GM20000 (cell line): Measurements from ENCODE around the gene PI4KA.
"Not testable (repeated sequence)": the region's sequence is repeated elsewhere in the genome, so short reads cannot be mapped to it uniquely, and the experiment has no call there.

Experiments
- DNase-seq: peaks from one replicate; pipeline ENCODE4 v3.0.0; 2012; ENCODE audit warnings: low spot score
- CTCF ChIP-seq: IDR thresholded peaks from 2 replicates; pipeline ENCODE4 v1.5.1; 2012; ENCODE audit warnings: mild to moderate bottlenecking, control low read depth; ENCODE audit errors: extremely low read depth, missing control alignments

Gene PI4KA

GRCh38 chr22:20773793-20774212 lies 84.8 kb downstream of the PI4KA start, which contains the start of gene SERPIND1:
TSS of gene SERPIND1 (plus strand) at chr22:20774113. CDS start at chr22:20779313, 5,200 bp downstream.
- DNase-seq, result no peak
- no peak for TF ChIP-seq CTCF

DNA sequence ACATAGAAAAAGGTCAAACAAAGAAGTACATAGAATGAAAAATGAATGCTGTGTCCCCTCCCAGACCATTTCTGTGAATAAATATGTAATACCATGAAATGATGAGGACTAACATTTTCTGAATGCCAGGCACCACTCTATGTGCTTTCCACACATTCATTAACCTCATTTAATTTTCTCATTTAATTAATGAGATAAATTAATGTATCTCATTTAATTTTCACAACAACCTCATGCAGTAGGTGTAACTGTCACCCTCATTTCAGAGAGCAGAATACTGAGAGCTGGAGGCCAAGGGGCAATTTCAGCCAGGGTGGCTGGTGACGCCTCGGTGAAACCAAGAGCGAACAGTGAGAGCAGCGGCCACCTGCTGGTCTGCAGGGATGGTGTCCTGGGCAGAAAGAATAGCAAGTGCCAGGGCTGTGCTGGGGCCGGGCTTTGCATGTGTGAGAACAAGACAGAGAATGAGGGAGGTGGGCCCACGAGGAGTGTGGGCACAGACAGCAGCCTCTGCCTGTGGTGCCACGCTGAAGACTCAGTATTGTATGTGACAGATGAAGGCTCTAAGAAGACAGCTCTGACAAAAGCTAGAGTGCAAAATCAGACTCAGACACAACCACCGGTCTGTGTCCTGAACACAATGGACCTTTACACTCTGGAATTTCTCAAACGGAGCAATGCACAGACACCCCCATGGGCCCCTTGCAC lies 86.5 kb downstream of the PI4KA start:
- TF ChIP-seq CTCF, result no peak
- no peak for DNase-seq

GRCh38 chr22:20769496-20769826 lies 89.2 kb downstream of the PI4KA start:
- DNase-seq, result not testable (repeated sequence)

DNA sequence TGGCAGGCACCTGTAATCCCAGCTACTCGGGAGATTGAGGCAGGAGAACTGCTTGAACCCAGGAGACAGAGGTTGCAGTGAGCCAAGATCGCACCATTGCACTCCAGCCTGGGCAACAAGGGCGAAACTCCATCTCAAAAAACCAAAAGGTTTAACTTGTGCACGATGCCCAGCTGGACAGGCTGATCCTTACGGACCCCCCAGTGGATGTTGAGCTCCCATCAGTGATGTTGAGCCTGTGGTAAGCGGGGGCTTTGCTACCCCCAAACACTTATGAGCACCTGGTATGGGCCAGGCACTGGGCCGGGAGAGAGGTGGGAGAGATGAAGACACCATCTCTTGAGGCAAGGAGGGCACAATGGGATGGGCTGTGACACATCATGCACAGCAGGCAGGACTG lies 92.1 kb downstream of the PI4KA start:
- no peak for DNase-seq
- TF ChIP-seq CTCF, result no peak

DNA sequence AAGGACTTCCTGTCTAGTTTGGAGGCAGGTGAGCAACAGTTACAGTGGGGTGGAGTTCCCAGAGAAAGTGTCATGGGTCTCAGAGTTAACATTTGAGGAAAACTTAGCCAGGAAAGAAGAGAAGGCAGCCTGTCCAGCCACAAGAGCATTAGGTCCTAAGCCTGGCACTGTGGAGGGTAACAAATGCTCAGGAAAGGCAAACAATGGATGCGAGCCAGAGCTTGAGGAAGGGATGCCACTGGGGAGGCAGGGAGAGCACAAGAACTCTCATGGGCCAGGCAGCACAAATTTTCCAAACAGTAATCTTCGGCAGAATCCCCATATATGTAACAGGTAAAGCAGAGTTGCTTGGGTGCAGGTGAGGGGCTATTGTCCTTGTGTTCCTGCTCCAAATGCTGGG lies 92.7 kb downstream of the PI4KA start:
- DNase-seq, result no peak
- TF ChIP-seq CTCF, result no peak

DNA sequence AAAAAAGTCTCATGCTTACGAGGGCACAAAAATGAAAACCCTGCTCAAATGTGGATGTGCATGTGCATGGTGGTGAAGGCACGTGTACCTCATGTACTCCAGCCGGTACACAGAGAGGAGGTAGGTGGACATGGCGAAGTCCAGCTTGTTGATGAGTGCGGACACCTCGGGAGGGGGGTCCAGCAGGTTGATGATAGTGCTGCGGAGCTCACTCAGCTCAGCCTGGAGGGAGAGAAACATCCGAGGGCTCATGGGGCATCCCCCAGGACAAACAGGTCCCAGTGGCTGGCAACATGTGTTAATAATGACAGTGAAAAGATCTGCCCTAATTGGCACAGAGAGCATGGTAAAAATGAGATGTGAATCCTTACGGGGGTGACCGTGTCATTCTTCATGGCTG lies 93.9 kb downstream of the PI4KA start:
- no peak for TF ChIP-seq CTCF
- DNase-seq, result no peak

DNA sequence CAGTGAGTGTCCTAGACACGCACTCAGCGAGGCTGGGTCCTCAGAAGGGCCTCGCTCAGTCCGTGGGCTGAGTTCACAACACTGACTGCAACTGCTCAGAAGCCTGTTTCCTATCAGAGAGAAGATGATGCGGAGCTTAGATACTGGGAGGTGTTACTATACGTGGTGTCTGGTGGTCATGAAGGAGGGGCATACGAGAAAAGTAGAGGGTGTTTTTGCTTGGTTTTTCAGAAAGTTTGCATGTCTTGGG lies 94.2 kb downstream of the PI4KA start:
- no peak for TF ChIP-seq CTCF
- no peak for DNase-seq

- no peak for DNase-seq
- TF ChIP-seq CTCF, result no peak
Measured at GRCh38 chr22:20763630-20764470, 94.8 kb downstream of the PI4KA start.
